HL-60 (cell line): ENCODE data around the gene DTWD1.

Experiments used
- DNase-seq, 2 experiments: peaks; one replicate each; pipeline ENCODE4 v3.0.0-alpha.2; 2010 to 2020; ENCODE audit warnings: low read depth in 1 of 2, low spot score in 1 of 2
- H3K27ac ChIP-seq: fragments of 250-450 bp; sonication (Bioruptor Pico); replicated peaks from 2 replicates; pipeline ENCODE4 v1.5.1; 2020; ENCODE audit warnings: mild to moderate bottlenecking, moderate library complexity
- H3K27me3 ChIP-seq: fragments of 250-450 bp; sonication (Bioruptor Pico); 2 replicates; pipeline ENCODE4 v1.5.1; 2021; ENCODE audit warnings: mild to moderate bottlenecking, moderate library complexity; ENCODE audit not compliant: insufficient read depth, poor library complexity, severe bottlenecking
- H3K4me3 ChIP-seq: replicated peaks from 2 replicates; pipeline ENCODE4 v1.5.1; 2011; ENCODE audit warnings: mild to moderate bottlenecking, control low read depth, low read length; ENCODE audit not compliant: insufficient read depth
- CTCF ChIP-seq: IDR thresholded peaks from one replicate; pipeline ENCODE4 v1.5.1; 2011; ENCODE audit warnings: low read length, control low read depth, inconsistent platforms; ENCODE audit not compliant: insufficient read depth
- GABPA ChIP-seq: IDR thresholded peaks from 2 replicates; pipeline ENCODE4 v1.6.1; 2012; ENCODE audit warnings: low read depth
- POLR2AphosphoS5 ChIP-seq: IDR thresholded peaks from 2 replicates; pipeline ENCODE4 v1.6.1; 2012; ENCODE audit warnings: low read depth
- REST ChIP-seq: IDR thresholded peaks from 2 replicates; pipeline ENCODE4 v1.6.1; 2012; ENCODE audit warnings: low read depth; ENCODE audit not compliant: insufficient replicate concordance
- SPI1 ChIP-seq: IDR thresholded peaks from 2 replicates; pipeline ENCODE4 v1.6.1; 2012; ENCODE audit warnings: low read depth, mild to moderate bottlenecking, borderline replicate concordance

The DTWD1 gene

GRCh38 chr15:49678655-49679054 is 57.8 kb downstream of the DTWD1 start:
- TF ChIP-seq GABPA (no peak), SPI1 (no peak), CTCF (no peak), POLR2AphosphoS5 (no peak), REST (no peak)
- Histone ChIP-seq H3K27me3 (no peaks in the 10 kb centered on the region), H3K4me3 (no peak overlapping the region), H3K27ac (no peak overlapping the region)
- DNase-seq: no peak

- Histone ChIP-seq H3K27me3 (no peaks in the 10 kb centered on the region), H3K4me3 (no peak overlapping the region), H3K27ac (no peak overlapping the region)
- DNase-seq: no peak
- TF ChIP-seq GABPA (no peak), CTCF (no peak), REST (no peak), POLR2AphosphoS5 (no peak), SPI1 (no peak)
Observed at GRCh38 chr15:49686599-49686998, 65.8 kb downstream of the DTWD1 start.

- H3K4me3 ChIP-seq: no peak overlapping the region
- no peak overlapping the region for H3K27ac ChIP-seq
- DNase-seq: no peak
- TF ChIP-seq CTCF (no peak), POLR2AphosphoS5 (no peak), REST (no peak), SPI1 (no peak)
- no peaks in the 10 kb centered on the region for H3K27me3 ChIP-seq
Observed at GRCh38 chr15:49688135-49688790, 67.4 kb downstream of the DTWD1 start.
